GM19372 (cell line): ENCODE measurements around the gene ERMN.
A peak's percentile ranks its signal among the peaks of the same experiment; 100 is the strongest.
"Not testable (repeated sequence)": the region's sequence is repeated elsewhere in the genome, so short reads cannot be mapped to it uniquely, and the experiment has no call there.

Source experiments
- ATAC-seq: cut with Tn5 transposase; IDR thresholded peaks from one replicate; pipeline ENCODE4 v1.9.1; 2021; ENCODE audit warnings: mild to moderate bottlenecking, low read depth, moderate library complexity; ENCODE audit not compliant: unreplicated experiment

ERMN gene, protein sequence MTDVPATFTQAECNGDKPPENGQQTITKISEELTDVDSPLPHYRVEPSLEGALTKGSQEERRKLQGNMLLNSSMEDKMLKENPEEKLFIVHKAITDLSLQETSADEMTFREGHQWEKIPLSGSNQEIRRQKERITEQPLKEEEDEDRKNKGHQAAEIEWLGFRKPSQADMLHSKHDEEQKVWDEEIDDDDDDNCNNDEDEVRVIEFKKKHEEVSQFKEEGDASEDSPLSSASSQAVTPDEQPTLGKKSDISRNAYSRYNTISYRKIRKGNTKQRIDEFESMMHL

DNA sequence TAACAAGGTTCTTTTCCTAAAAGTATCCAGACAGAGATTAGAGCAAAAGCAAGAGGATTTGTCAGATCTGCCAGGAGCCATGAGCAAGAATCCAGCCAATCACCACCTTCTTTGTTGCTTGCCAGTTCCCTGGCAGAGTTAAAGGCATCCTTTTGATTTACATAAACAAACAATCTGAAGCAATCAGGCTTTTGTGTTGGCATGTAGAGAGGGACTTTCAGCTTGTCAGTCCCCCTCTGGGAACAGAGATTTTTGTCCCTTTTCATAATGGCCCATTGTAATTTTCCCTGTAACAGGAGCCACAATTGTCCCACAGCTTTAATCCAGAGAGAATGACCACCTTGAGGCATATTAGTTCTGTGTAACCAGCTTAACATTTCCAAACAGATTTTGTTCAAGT lies at the start of gene ERMN:
Gene ERMN, minus strand, starts transcription at position 39 of the 400 bp plus-strand sequence. CDS start 182 bp downstream, outside the sequence.
- ATAC-seq = no peak

DNA sequence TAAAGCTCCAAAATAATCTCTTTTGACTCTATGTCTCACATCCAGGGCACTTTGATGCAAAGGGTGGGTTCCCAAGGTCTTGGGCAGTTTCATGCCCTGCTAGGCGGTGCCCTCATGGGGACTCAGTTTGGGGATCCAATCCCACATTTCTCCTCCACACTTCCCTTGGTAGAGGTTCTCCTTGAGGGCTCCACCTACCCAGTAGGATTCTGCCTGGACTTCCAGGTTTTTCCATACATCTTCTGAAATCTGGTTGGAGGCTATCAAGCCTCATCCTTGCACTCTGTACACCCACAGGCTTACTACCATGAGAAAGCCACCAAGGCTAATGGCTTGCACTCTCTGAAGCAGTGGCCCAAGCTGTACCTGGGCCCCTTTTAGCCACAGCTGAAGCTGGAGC lies 49.8 kb upstream of the ERMN start:
- no peak for ATAC-seq

DNA sequence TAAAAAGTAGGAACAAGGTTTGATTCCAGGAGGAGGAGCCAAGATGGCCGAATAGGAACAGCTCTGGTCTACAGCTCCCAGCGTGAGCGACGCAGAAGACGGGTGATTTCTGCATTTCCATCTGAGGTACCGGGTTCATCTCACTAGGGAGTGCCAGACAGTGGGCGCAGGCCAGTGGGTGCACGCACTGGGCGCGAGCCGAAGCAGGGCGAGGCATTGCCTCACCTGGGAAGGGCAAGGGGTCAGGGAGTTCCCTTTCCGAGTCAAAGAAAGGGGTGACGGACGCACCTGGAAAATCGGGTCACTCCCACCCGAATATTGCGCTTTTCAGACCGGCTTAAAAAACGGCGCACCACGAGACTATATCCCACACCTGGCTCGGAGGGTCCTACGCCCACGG lies 42.9 kb upstream of the ERMN start:
- not testable (repeated sequence) for ATAC-seq

DNA sequence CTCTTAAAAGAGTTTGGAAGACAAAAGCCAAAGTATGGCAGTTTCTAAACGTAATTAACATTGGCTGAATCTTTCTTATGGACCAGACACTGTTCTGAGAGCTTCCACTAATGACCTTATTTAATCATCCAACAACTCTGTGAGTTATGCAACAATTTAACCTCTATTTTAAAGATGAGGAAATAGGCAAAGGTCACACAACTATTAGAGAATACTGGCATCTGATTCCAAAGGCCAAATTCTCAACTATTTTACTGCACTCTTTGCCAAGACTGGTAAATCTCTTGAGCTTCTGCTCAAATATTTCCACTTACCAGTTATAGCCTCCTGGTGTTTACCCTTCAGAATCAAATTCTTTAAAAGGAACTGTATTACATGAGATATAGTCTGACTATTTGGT lies 42.1 kb upstream of the ERMN start:
- no peak for ATAC-seq

DNA sequence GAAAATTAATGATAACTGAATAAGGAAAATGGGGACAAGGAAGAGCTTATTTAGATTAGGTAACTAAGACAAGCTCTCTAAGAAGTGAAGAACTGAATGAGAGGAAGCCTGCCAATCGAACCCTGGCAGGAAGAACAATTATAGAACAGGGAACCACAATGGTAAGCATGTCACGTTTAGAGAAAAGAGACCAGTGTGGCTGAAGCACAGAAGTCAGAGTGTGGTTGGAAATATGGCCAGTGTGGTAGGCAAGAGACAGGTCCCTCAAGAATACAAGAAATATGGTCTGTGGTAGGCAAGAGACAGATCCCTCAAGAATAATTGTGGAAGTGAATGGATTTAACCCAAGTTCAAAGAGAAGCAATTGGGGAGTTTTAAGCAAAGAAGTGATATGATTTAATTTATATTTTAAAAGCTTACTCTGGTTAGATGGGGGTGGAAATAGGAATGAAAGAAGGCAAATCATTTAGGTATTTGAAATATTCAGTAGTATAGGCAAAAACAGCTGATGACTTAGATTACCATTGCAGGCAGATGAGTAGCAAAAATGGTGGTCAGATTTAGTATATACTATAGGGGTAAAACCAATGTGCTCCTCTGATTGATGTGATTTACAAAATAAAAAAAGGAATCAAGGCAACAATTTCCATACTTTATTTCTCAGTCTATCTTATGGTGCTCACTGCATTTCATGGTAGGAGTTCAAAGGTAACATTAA lies 38.8 kb upstream of the ERMN start:
- ATAC-seq = peak; percentile 89

DNA sequence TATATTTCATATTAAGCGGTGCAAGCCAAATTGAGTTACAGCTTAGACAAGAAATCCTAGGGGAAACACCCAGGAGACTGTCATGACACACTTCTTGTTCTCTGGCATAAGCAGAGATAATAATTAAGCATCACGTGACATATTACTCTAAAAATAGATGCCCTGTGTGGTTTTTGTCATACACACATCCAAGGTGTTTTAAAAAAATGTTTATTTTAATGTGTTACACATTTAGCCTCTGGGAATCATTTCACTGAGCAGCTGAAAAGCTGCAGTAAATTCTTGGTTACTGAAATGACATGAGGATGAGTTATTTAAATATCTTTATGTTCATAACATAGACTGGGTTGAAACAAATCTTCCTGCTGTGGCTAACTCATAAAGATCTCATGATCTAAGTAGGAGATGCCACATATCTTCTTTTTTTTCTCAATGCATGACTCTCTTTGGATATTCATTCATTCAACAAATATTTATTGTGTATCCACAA lies 38.0 kb upstream of the ERMN start:
- peak; percentile 42 for ATAC-seq

DNA sequence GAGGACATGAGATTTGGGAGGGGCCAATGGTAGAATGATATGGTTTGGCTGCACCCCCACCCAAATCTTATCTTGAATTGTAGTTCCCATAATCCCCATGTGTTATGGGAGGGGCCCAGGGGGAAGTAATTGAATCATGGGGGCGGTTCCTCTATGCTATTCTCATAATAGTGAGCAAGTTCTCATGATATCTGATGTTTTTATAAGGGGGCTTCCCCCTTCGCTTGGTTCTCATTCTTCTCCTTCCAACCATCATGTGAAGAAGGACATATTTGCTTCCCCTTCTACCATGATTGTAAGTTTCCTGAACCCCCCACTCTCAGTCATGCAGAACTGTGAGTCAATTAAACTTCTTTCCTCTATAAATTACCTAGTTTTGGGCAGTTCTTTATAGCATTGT lies 37.0 kb upstream of the ERMN start:
- no peak for ATAC-seq

DNA sequence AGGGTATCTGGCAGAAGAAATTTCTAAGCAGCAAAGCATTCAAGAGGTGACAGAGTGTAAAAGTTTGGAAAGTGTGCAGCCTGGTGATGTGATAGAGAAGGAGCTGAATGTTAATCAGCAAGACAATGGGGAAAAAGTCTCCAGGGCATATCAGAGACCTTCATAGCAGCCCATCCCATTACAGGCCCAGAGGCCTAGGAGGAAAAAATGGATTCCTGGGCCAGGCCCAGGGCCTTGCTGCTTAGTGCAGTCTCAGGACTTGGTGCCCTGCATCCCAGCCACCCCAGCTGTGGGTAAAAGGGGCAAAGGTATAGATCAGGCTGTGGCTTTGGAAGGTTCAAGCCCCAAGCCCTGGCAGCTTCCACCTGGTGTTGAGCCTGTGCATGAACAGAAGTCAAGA lies 35.9 kb upstream of the ERMN start:
- no peak for ATAC-seq

DNA sequence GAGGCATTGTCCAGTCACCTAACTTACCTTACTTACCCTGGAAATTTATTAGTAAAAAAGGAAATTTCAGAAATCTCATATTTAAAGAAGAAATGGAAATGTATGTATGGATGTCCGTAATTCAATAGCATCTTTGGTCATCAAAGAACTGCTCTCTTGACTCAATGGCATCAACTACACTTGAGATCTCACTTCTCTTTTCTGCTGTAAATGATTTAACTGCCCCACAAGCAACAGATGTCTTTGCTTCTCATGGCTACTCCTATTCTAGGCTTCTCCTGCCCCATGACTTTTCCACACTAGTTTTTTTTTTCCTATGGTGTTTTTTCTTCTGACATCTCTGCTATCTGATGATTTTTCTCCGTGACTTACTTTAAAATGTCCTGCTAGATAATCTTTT lies 34.0 kb upstream of the ERMN start:
- no peak for ATAC-seq

DNA sequence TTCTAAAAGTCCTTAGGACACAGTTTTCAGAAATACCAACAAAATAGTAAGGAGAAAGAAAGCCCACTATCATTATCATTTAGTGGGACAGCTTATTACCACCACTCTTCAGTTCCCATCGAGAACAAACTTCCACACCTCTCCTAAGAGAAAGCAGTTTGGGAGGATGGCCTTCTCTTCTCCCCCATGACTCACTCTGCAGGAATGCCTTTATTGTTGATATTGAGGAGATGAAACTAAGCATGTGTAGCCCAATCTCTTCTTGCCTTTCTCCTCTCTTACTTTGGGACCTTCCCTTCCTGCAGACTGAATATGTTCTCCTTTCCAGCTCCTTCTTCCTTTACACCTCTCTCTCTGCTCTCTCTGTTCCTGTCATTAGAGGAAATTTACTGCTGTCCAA lies 30.0 kb upstream of the ERMN start:
- no peak for ATAC-seq

DNA sequence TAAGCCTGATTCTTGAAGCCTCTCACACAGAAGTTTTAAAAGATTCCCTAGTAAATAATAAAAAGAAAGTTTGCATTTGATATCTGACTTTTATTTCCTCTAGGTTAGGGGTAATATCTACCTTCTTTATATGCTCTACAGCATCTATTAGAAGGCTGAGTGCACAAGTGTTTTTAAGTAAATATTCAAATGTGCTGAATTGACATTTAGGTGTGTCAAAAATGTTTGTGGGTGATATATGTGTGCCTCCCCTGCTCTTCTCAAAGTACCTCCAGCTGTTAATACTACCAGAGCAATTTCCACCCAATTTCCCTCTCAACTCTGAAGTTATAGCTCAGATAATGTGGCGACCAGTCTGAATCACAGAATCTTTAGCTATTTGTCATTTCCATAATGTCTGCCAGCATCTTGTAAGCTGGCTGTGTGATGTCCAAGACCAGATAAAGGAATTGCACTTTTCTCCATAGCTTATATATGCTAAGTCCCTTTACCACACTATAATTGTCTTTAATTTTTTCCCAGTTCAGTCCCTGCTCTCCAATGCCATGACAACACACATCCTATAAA lies 24.4 kb upstream of the ERMN start:
- ATAC-seq = no peak

DNA sequence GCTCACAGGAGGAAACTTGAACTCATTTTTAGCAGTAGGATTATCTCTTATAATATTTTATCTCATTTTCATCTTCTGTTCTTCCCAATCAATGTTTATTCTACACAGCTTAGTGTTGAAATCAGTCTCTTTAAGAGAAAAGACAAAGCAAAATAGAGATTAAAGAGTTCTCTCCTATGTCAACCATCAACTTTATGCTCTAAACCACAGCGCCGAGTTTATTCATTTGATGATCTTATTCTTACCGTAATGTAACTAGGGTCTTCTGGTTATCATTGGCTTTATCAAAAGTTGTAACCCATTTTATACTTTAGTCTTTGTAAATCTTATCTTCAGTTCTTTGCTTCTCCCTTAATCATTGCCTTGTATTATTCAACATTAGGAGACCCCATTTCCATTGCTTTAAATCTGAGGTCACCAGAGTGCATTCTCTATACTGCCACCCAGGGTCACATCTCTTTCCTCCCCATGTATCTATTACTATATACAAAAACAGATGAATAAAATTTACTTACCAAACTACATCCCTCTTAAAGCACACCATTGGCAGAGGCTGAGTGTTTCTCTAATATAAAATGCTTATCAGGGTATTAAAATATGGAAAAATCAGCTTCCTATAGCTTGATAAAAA lies 22.8 kb upstream of the ERMN start:
- ATAC-seq = no peak

DNA sequence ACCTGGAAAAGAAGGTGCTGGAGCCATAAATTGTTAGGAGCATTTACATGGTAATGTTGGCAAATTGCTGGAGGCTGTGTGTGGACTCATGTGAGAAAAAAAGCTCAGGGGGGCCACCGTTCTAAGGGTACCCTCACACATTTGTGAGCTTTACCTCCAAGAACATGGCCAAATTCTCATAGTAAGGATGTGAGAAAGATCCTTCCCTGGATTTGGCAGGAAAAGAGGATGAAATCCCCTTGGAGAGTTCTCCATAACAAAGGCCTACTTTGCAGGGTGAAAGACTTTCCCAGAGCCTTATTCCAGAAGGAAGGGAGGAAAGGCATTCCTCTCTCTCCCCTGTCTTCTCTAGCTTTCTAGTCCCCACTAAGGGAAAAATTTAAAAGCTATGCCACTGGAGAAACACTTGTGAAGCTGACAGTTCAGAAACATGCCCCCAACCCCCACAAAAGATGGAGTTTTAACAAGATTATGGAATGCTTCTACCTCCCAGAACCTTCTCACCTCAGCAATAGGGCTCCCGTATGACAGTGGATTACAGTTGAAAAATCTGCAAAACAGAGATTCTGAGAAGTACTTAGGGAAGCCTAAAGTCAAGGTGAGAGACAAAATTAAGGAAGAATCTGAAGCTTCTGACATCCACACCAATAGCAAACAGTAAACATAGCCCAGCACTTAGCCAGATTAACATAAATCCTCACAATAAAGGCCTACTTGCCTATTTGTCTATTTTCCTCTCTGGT lies 20.2 kb upstream of the ERMN start:
- no peak for ATAC-seq

DNA sequence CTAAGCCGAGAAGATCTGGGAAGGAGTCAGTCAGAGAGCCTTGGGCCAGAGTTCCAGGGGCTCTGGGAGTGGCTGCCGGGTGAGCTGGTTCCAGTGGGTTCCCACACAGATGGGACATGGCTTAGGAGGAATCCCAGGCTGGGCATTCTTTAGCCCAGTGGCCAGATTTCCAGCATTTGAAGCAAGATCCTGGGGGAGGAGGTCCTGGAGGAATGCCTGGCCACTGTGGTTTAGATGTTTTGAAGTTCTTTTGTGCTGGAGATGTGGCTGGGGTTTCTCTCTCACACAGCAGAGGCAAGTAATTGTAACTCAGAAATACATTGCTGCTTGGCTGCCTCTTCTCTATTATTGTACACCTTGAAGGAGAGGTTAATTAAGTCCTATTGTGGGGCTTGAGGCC lies 15.8 kb upstream of the ERMN start:
- ATAC-seq = not testable (repeated sequence)

DNA sequence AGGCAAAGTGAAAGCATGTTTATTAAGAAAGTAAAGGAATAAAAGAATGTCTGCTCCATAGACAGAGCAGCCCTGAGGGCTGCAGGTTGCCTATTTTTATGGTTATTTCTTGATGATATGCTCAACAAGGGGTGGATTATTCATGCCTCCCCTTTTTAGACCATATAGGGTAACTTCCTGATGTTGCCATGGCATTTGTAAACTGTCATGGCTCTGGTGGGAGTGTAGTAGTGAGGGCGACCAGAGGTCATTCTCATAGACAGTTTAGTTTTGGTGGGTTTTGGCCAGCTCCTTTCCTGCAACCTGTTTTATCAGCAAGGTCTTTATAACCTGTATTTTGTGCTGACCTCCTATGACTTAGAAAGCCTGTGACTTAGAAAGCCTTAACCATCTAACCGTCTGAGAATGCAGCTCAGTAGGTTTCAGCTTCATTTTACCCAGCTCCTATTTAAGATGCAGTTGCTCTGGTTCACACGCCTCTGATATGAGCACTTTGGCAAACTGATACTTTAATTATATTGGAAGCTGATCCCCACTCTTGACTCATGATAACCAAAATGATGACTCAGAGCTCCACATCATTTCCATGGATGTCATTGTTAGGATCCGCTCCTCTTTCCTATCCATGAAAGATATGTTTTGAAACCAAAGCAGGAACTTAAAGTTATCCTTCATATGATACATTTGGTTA lies 14.5 kb upstream of the ERMN start:
- ATAC-seq = no peak

DNA sequence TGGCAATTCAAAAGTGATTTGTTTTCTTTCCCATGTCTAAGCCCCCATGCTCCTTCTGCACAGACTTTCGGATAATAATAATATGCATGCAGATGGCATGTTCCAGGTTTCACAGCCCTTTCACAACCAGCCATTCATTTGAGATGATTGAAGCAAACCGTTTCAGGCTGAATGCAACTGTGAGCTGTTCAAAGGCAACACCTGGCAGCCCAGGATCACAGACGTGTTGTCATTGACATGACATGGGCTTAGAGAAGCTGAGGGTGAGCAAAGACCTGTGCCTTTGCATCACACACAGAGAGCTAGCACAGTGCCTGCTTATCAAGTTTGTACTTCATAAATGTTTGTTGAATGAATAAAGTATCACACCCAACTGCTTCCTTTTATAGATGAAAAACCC lies 12.4 kb upstream of the ERMN start:
- no peak for ATAC-seq

DNA sequence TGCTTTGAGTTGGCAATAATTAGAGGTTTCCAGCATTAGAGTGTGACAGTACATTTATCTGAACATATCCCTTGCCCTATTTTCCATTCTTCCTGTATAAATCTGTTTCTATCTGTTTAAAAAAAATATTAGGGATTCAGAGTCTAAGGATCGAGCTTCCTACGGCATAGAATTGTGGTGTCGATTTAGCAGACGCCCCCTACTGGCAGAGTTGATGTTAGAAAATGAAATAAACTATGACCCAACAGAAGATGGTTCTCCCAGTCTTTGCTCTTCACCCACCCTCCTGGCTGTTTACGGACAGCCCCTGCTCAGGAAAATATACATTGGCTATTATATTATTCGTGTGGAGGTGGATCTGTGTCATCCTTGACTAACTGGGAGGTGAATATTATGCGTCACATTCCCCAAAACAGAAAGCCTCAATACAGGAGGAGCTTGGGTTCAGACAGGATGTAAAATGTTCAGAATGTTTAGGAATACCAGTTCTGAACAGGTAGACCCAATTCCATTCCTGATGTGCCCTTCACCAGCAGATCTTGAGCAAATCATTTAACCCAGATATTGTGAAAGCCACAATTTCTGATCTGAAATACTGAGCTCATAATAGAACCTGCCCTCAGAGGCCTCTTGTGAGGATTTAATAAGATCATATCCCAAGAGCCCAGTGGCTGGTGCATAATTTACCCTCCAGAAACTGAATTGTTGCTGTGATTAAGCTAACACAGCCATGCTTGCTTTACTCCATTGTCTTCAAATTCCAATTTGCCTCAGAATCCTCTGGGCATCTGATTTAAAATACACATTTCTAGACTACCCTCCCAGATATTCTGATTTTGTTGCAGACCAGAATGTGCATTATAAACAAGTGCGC lies 10.8 kb upstream of the ERMN start:
- no peak for ATAC-seq

DNA sequence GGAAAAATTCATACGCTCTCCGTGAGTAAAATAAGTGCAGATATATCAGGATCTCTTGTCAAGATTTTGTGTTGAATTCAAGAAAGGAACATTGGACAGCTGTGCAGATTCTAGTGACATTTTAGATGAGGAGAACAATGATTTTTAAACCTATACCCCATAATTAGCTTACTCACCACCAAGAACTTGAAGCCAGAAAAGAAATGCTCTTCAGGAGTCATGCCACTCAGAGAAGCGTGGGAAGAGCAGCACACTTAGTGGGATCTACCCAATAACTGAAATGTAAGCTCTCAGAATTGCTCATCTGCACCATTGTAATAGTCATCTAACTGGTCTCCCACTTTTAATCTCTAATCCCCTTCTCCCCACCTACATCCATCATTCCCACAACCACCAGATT lies 9.2 kb upstream of the ERMN start:
- ATAC-seq = no peak

DNA sequence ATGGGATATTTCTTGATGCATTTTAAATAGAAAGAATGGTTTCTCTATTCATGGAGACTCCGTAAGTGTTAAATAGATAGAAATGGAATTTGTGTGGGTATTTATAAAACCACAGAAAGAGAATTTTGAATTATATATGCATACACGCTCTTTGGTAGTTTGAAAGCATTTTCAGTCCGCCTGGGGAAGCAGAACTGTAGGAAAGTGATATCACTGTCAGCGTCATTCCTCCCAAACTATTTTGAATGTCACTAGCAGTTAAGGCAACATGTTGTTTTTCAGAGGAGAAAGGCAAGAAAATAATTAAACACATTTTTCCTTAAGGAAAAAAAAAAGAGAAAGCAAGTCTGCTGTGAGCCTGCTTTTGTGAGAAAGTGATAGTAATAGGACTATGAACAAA lies 8.7 kb upstream of the ERMN start:
- ATAC-seq = no peak
